ENCODE data around the gene KRIT1.
"Not testable (repeated sequence)": the region's sequence is repeated elsewhere in the genome, so short reads cannot be mapped to it uniquely, and the experiment has no call there.

The KRIT1 gene

DNA sequence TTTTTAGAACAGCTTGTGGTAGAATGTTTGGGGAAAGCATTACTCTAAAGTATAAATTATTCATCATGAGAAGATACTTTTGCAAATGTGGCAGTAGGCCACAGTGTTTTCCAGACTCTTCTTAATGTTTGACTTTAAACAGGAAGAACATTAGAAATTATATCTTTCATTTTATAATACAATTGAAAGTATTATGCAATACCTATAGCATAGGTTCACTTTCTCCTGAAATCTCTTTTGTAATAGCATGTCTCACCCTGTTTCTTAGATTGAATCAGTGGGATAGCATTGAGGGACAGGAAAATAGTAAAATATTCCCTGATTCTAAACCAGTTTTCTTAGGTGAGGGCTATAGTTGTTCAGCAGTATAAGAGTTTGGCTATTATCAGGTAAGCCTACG is 23.2 kb upstream of the KRIT1 start:
- no peak overlapping the region for H3K4me3 ChIP-seq (ENCODE audit: low read depth, low read length)
- CTCF ChIA-PET, result no interaction called here
- TF ChIP-seq CTCF (IDR thresholded peaks at IDR 0.05; ENCODE audit: insufficient read depth, low read length, missing control alignments), result no peak
- POLR2A ChIA-PET, result interaction anchor here (0.5 kb wide), 1 partner anchor 247 kb away, joined by 4 read pairs; no protein-coding TSS in a partner anchor
- no peak for DNase-seq (ENCODE audit: low read depth, low spot score)

- TF ChIP-seq CTCF (IDR thresholded peaks at IDR 0.05; ENCODE audit: insufficient read depth, low read length, missing control alignments), result no peak
- POLR2A ChIA-PET, result no interaction called here
Measured at GRCh38 chr7:92266415-92267241, 20.9 kb upstream of the KRIT1 start.

GRCh38 chr7:92260248-92260781 is 14.6 kb upstream of the KRIT1 start:
- no peak for TF ChIP-seq CTCF (IDR thresholded peaks at IDR 0.05; ENCODE audit: insufficient read depth, low read length, missing control alignments)
- no peak overlapping the region for H3K4me3 ChIP-seq (ENCODE audit: low read depth, low read length)
- ChIA-PET POLR2A (no interaction called here), CTCF (no interaction called here)
- no peak for DNase-seq (ENCODE audit: low read depth, low spot score)

More at GRCh38 chr7:92266415-92267241, 20.9 kb upstream of the KRIT1 start:
- CTCF ChIA-PET, result no interaction called here
- no peak for DNase-seq (ENCODE audit: low read depth, low spot score)
- no peak overlapping the region for H3K4me3 ChIP-seq (ENCODE audit: low read depth, low read length)

DNA sequence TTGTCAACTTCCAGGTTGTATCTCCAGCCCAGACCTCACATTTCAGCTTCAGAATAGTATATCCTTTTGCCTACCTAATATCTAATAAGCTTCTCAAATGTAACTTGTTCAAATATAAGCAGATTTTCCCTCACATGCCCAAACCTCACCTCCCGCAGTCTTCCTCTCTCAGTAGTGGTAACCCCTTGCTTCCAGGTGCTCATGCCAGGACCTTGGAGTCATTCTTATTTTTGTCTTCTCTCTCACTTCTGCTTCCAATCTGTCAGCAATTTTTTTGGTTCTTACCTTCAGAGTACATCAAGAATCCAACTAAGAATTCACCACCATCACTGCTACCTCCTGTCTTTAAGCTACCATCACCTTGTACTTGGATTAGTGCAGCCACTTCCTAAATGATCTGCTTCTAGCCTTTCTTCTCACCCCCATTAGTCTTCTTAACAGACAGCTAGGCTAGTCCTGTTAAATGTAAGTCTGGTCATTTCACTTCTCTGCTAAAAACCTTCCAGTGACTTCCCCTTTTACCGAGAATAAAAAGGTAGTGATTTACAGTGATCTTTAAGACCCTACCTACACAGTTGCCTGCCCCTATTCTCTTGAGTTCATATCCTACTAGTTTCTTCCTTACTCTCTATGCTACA is 14.0 kb upstream of the KRIT1 start:
- ChIA-PET CTCF (no interaction called here), POLR2A (no interaction called here)
- no peak for TF ChIP-seq CTCF (IDR thresholded peaks at IDR 0.05; ENCODE audit: insufficient read depth, low read length, missing control alignments)
- DNase-seq (ENCODE audit: low read depth, low spot score), result no peak
- H3K4me3 ChIP-seq (ENCODE audit: low read depth, low read length), result no peak overlapping the region

GRCh38 chr7:92259062-92259461 is 13.3 kb upstream of the KRIT1 start:
- H3K4me3 ChIP-seq (ENCODE audit: low read depth, low read length), result no peak overlapping the region
- CTCF ChIA-PET, result no interaction called here
- POLR2A ChIA-PET, result no interaction called here
- DNase-seq (ENCODE audit: low read depth, low spot score), result no peak
- no peak for TF ChIP-seq CTCF (IDR thresholded peaks at IDR 0.05; ENCODE audit: insufficient read depth, low read length, missing control alignments)

DNA sequence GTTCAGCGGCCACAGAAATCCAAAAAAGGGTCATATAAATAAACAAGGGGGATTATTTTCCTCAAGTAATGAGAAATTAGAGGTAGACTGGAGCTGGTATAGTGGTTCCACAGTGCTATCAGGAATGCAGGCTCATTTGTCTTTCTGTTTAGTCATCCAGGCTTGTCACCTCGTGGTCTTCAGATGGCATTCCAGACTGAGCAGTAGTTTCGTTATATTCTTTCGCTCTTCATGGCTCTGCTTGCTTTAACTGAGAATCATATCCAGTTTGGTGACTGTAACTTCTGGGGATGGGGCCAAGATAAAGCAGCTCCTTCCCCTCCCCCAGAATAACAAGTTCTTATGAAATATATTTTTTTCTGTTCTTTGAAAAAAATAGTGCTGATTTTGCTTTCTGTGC is 9.6 kb upstream of the KRIT1 start:
- peak overlapping the region; percentile 21 for H3K4me3 ChIP-seq (ENCODE audit: low read depth, low read length)
- peak; percentile 67 for DNase-seq (ENCODE audit: low read depth, low spot score)
- TF ChIP-seq CTCF (IDR thresholded peaks at IDR 0.05; ENCODE audit: insufficient read depth, low read length, missing control alignments), result no peak
- POLR2A ChIA-PET, result interaction anchor here (0.7 to 1.7 kb wide), 2 partner anchors 10 to 102 kb away, joined by 4 to 6 read pairs; partner anchors contain the start of genes ANKIB1 and KRIT1
- CTCF ChIA-PET, result interaction anchor here (1.3 to 2.6 kb wide), 4 partner anchors 8 to 206 kb away, joined by 3 to 6 read pairs (median 4); no protein-coding TSS in a partner anchor

DNA sequence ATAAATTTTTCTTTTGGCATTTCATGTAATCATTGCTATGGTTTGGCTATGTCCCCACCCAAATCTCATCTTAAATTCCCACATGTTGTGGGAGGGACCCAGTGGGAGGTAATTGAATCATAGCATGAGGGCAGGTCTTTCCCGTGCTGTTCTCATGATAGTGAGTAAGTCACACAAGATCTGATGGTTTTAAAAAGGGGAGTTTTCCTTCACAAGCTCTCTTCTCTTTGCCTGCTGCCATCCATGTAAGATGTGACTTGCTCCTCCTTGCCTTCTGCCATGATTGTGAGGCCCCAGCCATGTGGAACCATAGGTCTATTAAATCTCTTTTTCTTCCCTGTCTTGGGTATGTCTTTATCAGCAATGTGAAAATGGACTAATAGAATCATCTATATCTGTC is 9.1 kb upstream of the KRIT1 start:
- ChIA-PET CTCF (interaction anchor here (1.3 to 2.6 kb wide), 4 partner anchors 7 to 206 kb away, joined by 3 to 6 read pairs (median 4); no protein-coding TSS in a partner anchor), POLR2A (interaction anchor here (0.7 to 1.7 kb wide), 2 partner anchors 9 to 102 kb away, joined by 4 to 6 read pairs; partner anchors contain the start of genes ANKIB1 and KRIT1)
- not testable (repeated sequence) for DNase-seq (ENCODE audit: low read depth, low spot score); H3K4me3 ChIP-seq (ENCODE audit: low read depth, low read length)
